ENCODE results near the gene FSCN2. TPM values are rescaled to one million over a fixed set of nuclear protein-coding genes. Genes with fewer than 3 reads are reported as not detected.

FSCN2 gene
- total and polyA plus RNA-seq, 9 donors = 1.7 to 4.8 (median 2.6) TPM

GRCh38 chr17:81484195-81484979 lies 43.8 kb upstream of the FSCN2 start:
- DNase-seq = peak; percentile 92
- H3K4me1 ChIP-seq (ENCODE audit: control insufficient read depth, insufficient read depth, low read length) = peaks cover 64% of the 10 kb centered on the region
- no peaks in the 10 kb centered on the region for H3K36me3 ChIP-seq (ENCODE audit: control insufficient read depth, insufficient read depth, low read length)
- H3K27me3 ChIP-seq (ENCODE audit: control insufficient read depth, insufficient read depth, low read length) = peaks cover 20% of the 10 kb centered on the region
- 3% methylated on average over 60 of the region's 60 CpGs for WGBS (ENCODE audit: insufficient coverage)
- H3K9me3 ChIP-seq (replicated peaks; ENCODE audit: control insufficient read depth, low read depth, low read length) = no peaks in the 10 kb centered on the region
- no peak overlapping the region for H3K27ac ChIP-seq (ENCODE audit: low read length)
- peak overlapping the region; percentile 37 for H3K4me3 ChIP-seq (ENCODE audit: low read length)

DNA sequence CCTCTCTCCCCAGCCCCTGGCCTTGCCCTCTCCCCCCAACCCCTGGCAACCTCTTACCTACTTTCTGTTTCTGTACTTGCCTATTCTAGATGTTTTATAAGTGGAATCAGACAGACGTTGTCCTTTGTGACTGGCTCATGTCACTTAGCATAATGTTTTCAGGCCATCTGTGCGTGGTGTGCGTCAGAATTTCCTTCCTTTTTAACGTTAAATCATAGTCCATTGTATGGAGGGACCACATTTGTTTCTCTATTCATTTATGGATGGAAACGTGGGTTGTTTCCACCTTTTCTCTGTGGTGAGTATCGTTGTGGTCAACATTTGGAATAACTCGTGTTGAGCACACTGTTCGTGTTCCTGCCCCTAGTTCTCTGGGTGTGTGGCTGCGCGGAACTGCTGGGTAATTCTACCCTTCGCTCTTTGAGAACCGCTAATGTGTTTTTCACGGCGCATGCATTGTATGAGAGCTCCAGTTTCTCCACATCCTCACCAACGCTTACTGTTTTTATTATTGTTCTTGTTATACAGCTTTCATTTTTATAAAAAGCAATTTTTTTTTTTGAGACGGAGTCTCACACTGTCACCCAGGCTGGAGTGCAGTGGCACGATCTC lies 41.9 kb upstream of the FSCN2 start:
- peaks cover 59% of the 10 kb centered on the region for H3K4me1 ChIP-seq (ENCODE audit: control insufficient read depth, insufficient read depth, low read length)
- no peak overlapping the region for H3K4me3 ChIP-seq (ENCODE audit: low read length)
- peaks cover 14% of the 10 kb centered on the region for H3K27me3 ChIP-seq (ENCODE audit: control insufficient read depth, insufficient read depth, low read length)
- 83% methylated on average over 3 of the region's 17 CpGs for WGBS (ENCODE audit: insufficient coverage)
- DNase-seq = no peak
- no peaks in the 10 kb centered on the region for H3K9me3 ChIP-seq (replicated peaks; ENCODE audit: control insufficient read depth, low read depth, low read length)
- no peaks in the 10 kb centered on the region for H3K36me3 ChIP-seq (ENCODE audit: control insufficient read depth, insufficient read depth, low read length)
- peak overlapping the region; percentile 77 for H3K27ac ChIP-seq (ENCODE audit: low read length)

DNA sequence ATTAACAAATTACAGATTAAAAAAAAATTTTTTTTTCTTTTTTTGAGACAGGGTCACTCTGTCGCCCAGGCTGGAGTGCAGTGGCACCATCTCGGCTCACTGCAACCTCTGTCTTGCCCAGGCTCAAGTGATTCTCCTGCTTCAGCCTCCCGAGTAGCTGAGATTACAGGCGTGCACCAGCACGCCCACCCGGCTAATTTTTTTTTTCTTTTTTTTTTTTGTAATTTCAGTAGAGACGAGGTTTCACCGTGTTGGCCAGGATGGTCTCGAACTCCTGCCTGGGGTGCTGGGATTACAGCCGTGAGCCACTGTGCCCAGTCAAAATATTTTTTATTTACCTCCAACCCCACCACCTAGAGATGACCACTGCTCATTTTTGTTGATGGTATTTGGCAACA lies 41.1 kb upstream of the FSCN2 start:
- H3K36me3 ChIP-seq (ENCODE audit: control insufficient read depth, insufficient read depth, low read length) = no peaks in the 10 kb centered on the region
- peak overlapping the region; percentile 42 for H3K4me3 ChIP-seq (ENCODE audit: low read length)
- peaks cover 56% of the 10 kb centered on the region for H3K4me1 ChIP-seq (ENCODE audit: control insufficient read depth, insufficient read depth, low read length)
- H3K27ac ChIP-seq (ENCODE audit: low read length) = peak overlapping the region; percentile 77
- no peaks in the 10 kb centered on the region for H3K9me3 ChIP-seq (replicated peaks; ENCODE audit: control insufficient read depth, low read depth, low read length)
- H3K27me3 ChIP-seq (ENCODE audit: control insufficient read depth, insufficient read depth, low read length) = peaks cover 16% of the 10 kb centered on the region
- DNase-seq = no peak
- WGBS (ENCODE audit: insufficient coverage) = 94% methylated on average over 2 of the region's 10 CpGs

- H3K4me1 ChIP-seq (ENCODE audit: control insufficient read depth, insufficient read depth, low read length) = peaks cover 50% of the 10 kb centered on the region
- DNase-seq = peak; percentile 92
- no peaks in the 10 kb centered on the region for H3K36me3 ChIP-seq (ENCODE audit: control insufficient read depth, insufficient read depth, low read length)
- WGBS (ENCODE audit: insufficient coverage) = 4% methylated on average over 87 of the region's 87 CpGs
- no peaks in the 10 kb centered on the region for H3K9me3 ChIP-seq (replicated peaks; ENCODE audit: control insufficient read depth, low read depth, low read length)
- peaks cover 17% of the 10 kb centered on the region for H3K27me3 ChIP-seq (ENCODE audit: control insufficient read depth, insufficient read depth, low read length)
- H3K4me3 ChIP-seq (ENCODE audit: low read length) = peak overlapping the region; percentile 67
- H3K27ac ChIP-seq (ENCODE audit: low read length) = peak overlapping the region; percentile 62
Observed at GRCh38 chr17:81487487-81488275, 40.5 kb upstream of the FSCN2 start.

DNA sequence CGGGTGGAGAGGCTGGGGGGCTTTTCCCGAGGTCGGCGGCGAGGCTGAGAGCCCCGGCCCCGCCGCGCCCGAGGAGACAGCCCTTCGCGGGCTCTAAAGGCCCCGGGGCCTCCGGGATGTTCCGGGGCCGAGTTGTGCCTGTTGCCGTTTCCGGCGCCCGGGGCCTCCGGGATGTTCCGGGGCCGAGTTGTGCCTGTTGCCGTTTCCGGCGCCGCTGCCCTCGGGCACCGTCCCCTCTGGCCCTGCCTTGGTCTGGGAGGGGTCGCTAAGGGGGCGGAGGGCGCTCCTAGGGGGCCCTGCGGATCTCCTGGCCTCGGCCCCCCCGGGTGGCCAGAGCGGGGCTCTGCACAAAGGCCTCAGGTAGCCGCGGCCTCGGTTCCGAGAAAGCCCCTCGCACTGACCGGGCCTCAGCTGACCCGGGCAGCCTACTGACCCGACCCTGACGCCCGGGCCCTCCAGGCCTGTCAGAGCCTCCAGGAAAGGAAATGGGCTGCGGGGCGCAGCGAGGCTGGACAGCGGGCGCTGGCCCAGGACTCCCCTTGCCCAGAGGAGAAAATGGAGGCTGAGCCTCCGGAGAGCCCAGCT lies 39.8 kb upstream of the FSCN2 start:
- DNase-seq = no peak
- no peaks in the 10 kb centered on the region for H3K9me3 ChIP-seq (replicated peaks; ENCODE audit: control insufficient read depth, low read depth, low read length)
- peaks cover 43% of the 10 kb centered on the region for H3K4me1 ChIP-seq (ENCODE audit: control insufficient read depth, insufficient read depth, low read length)
- H3K36me3 ChIP-seq (ENCODE audit: control insufficient read depth, insufficient read depth, low read length) = no peaks in the 10 kb centered on the region
- H3K27ac ChIP-seq (ENCODE audit: low read length) = peak overlapping the region; percentile 62
- peaks cover 17% of the 10 kb centered on the region for H3K27me3 ChIP-seq (ENCODE audit: control insufficient read depth, insufficient read depth, low read length)
- WGBS (ENCODE audit: insufficient coverage) = 6% methylated on average over 49 of the region's 52 CpGs
- peak overlapping the region; percentile 67 for H3K4me3 ChIP-seq (ENCODE audit: low read length)

GRCh38 chr17:81489012-81489997 lies 38.9 kb upstream of the FSCN2 start:
- 49% methylated on average over 23 of the region's 27 CpGs for WGBS (ENCODE audit: insufficient coverage)
- H3K4me1 ChIP-seq (ENCODE audit: control insufficient read depth, insufficient read depth, low read length) = peaks cover 37% of the 10 kb centered on the region
- no peak overlapping the region for H3K27ac ChIP-seq (ENCODE audit: low read length)
- no peaks in the 10 kb centered on the region for H3K36me3 ChIP-seq (ENCODE audit: control insufficient read depth, insufficient read depth, low read length)
- H3K27me3 ChIP-seq (ENCODE audit: control insufficient read depth, insufficient read depth, low read length) = peaks cover 20% of the 10 kb centered on the region
- no peak for DNase-seq
- H3K4me3 ChIP-seq (ENCODE audit: low read length) = no peak overlapping the region
- H3K9me3 ChIP-seq (replicated peaks; ENCODE audit: control insufficient read depth, low read depth, low read length) = no peaks in the 10 kb centered on the region

DNA sequence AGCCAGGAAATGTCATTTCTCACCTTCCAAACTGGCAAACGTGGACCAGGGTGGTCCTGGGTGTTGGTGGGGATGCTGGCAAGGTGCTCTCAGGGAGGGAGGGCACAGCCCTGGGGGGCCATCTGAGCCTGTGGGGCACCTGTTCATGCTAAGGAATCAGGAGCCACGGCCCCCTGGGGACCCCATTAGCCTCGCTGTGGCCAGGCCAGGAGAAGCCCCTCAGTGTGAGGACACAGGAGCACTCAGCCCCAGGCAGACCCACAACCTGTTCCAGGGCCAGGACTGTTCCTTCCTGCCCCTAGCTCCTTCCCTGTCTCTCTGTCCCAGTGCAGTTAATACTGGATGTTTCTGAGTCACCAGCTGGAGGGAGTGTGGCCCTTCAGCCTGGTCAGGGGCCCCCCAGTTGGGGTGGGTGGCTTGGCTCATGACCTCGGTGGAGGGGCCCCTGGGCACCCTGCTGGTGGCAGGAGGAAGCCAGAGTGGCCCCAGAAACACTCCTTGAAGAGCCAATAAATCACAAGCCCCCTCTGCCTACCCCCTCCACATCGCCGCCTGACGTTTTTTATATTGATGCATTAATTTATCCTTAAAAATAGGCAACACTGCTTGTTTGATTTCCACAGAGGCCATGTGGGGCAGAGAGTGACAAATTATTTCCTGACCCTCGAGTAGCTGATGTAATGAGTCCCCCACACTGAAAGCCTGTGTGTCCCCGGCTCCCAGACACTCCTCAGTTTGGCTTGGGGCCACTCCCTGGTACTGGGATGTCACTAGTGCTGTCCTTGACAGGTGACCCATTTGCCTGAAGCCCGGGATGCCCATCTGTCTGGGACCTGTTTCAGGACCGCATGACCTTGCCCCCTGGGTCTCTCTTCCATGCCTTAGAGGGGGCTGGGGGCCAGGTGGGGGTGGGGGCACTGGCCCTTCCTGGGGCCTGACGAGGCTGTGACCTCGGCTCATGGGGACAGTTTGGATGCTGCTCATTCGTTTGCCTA lies 37.9 kb upstream of the FSCN2 start:
- no peaks in the 10 kb centered on the region for H3K9me3 ChIP-seq (replicated peaks; ENCODE audit: control insufficient read depth, low read depth, low read length)

DNA sequence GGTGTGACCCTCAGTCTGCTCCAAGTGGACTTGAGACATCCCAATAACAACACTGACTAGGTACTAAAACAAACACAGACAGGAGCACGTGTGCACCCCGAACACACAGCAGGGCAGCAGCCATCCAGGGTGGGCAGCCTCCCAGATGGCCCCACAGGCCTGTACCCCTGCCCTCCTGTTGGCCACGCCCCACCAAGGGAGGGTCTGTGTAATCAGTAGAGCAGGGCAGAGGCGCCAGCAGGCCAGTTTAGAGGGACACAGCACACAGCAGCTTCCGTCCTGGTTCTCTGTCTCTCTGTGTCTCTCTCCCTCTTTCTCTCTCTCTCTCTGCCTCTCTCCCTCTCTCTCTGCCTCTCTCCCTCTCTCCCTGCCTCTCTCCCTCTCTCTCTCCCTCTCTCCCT lies 37.0 kb upstream of the FSCN2 start:
- no peaks in the 10 kb centered on the region for H3K36me3 ChIP-seq (ENCODE audit: control insufficient read depth, insufficient read depth, low read length)
- WGBS (ENCODE audit: insufficient coverage) = 20% methylated on average over 4 of the region's 5 CpGs
- no peak overlapping the region for H3K27ac ChIP-seq (ENCODE audit: low read length)
- no peaks in the 10 kb centered on the region for H3K9me3 ChIP-seq (replicated peaks; ENCODE audit: control insufficient read depth, low read depth, low read length)
- H3K4me1 ChIP-seq (ENCODE audit: control insufficient read depth, insufficient read depth, low read length) = peaks cover 37% of the 10 kb centered on the region
- no peak overlapping the region for H3K4me3 ChIP-seq (ENCODE audit: low read length)
- peaks cover 24% of the 10 kb centered on the region for H3K27me3 ChIP-seq (ENCODE audit: control insufficient read depth, insufficient read depth, low read length)
- no peak for DNase-seq

More for the DNA sequence above, 37.9 kb upstream of the FSCN2 start:
- H3K27ac ChIP-seq (ENCODE audit: low read length) = no peak overlapping the region
- 37% methylated on average over 7 of the region's 14 CpGs for WGBS (ENCODE audit: insufficient coverage)
- no peak for DNase-seq
- peaks cover 37% of the 10 kb centered on the region for H3K4me1 ChIP-seq (ENCODE audit: control insufficient read depth, insufficient read depth, low read length)
- no peak overlapping the region for H3K4me3 ChIP-seq (ENCODE audit: low read length)
- no peaks in the 10 kb centered on the region for H3K36me3 ChIP-seq (ENCODE audit: control insufficient read depth, insufficient read depth, low read length)
- peaks cover 24% of the 10 kb centered on the region for H3K27me3 ChIP-seq (ENCODE audit: control insufficient read depth, insufficient read depth, low read length)

Measured in muscle of leg (tissue), 11 donors.